ENCODE measurements around the gene THAP10.

- TF ChIP-seq CTCF (IDR thresholded peaks at IDR 0.05) (no peak), POLR2AphosphoS5 (IDR thresholded peaks at IDR 0.05; ENCODE audit: insufficient read depth in 1 of 2, low read depth in 1 of 2) (no peak)
Observed at GRCh38 chr15:70834999-70835398, 57.2 kb downstream of the THAP10 start.
